ENCODE measurements around the gene TCF7L1. TPM values are rescaled to one million over a fixed set of nuclear protein-coding genes. Genes with fewer than 3 reads are reported as not detected.

The TCF7L1 gene
- total and polyA plus RNA-seq, 2 of the 13 experiments (the other 11 are each of a cell fraction or from before 2014, with no cell fraction given): 0.04 to 0.15 TPM

- peak; percentile 91; the same call in 1 of the 2 replicates for TF ChIP-seq ZFP41 (CRISPR knock-in tag; IDR thresholded peaks at IDR 0.05; ENCODE audit: borderline replicate concordance)
- peak; percentile 36; the same call in 1 of the 2 replicates for TF ChIP-seq MIXL1 (CRISPR knock-in tag; IDR thresholded peaks at IDR 0.05)
- peak; percentile 76 for TF ChIP-seq ZSCAN31 (CRISPR knock-in tag; IDR thresholded peaks at IDR 0.05; ENCODE audit: low read depth)
- peak; percentile 96 for TF ChIP-seq ZNF335 (CRISPR knock-in tag; IDR thresholded peaks at IDR 0.05)
- TF ChIP-seq ZNF3 (CRISPR knock-in tag; IDR thresholded peaks at IDR 0.05): 0 out of 2 replicates have a peak, but pooled peaks have one; percentile 52
- TF ChIP-seq MEF2D (CRISPR knock-in tag; IDR thresholded peaks at IDR 0.05): peak; percentile 85
- TF ChIP-seq, protein P1, sequence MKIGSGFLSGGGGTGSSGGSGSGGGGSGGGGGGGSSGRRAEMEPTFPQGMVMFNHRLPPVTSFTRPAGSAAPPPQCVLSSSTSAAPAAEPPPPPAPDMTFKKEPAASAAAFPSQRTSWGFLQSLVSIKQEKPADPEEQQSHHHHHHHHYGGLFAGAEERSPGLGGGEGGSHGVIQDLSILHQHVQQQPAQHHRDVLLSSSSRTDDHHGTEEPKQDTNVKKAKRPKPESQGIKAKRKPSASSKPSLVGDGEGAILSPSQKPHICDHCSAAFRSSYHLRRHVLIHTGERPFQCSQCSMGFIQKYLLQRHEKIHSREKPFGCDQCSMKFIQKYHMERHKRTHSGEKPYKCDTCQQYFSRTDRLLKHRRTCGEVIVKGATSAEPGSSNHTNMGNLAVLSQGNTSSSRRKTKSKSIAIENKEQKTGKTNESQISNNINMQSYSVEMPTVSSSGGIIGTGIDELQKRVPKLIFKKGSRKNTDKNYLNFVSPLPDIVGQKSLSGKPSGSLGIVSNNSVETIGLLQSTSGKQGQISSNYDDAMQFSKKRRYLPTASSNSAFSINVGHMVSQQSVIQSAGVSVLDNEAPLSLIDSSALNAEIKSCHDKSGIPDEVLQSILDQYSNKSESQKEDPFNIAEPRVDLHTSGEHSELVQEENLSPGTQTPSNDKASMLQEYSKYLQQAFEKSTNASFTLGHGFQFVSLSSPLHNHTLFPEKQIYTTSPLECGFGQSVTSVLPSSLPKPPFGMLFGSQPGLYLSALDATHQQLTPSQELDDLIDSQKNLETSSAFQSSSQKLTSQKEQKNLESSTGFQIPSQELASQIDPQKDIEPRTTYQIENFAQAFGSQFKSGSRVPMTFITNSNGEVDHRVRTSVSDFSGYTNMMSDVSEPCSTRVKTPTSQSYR (CRISPR knock-in tag; IDR thresholded peaks at IDR 0.05; ENCODE audit: borderline replicate concordance): 0 out of 2 replicates have a peak, but pooled peaks have one; percentile 37
- peak; percentile 21; the same call in 1 of the 2 replicates for TF ChIP-seq RNF219 (CRISPR knock-in tag; IDR thresholded peaks at IDR 0.05)
- peak; percentile 19; the same call in 1 of the 2 replicates for TF ChIP-seq HOXA9 (CRISPR knock-in tag; IDR thresholded peaks at IDR 0.05; ENCODE audit: borderline replicate concordance)
- TF ChIP-seq, protein P2, sequence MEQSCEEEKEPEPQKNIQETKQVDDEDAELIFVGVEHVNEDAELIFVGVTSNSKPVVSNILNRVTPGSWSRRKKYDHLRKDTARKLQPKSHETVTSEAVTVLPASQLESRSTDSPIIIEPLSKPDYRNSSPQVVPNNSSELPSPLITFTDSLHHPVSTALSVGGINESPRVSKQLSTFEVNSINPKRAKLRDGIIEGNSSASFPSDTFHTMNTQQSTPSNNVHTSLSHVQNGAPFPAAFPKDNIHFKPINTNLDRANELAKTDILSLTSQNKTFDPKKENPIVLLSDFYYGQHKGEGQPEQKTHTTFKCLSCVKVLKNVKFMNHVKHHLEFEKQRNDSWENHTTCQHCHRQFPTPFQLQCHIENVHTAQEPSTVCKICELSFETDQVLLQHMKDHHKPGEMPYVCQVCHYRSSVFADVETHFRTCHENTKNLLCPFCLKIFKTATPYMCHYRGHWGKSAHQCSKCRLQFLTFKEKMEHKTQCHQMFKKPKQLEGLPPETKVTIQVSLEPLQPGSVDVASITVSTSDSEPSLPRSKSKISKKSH (CRISPR knock-in tag; IDR thresholded peaks at IDR 0.05; ENCODE audit: borderline replicate concordance): peak; percentile 99
- TF ChIP-seq PLRG1 (conservative IDR thresholded peaks at IDR 0.05): no peak
- peak; percentile 94; the same call in 1 of the 2 replicates for TF ChIP-seq ZNF839 (CRISPR knock-in tag; IDR thresholded peaks at IDR 0.05; ENCODE audit: borderline replicate concordance)
- TF ChIP-seq ZNF256 (CRISPR knock-in tag; conservative IDR thresholded peaks at IDR 0.05): peak; percentile 98
- TF ChIP-seq KLF9 (CRISPR knock-in tag; IDR thresholded peaks at IDR 0.05; ENCODE audit: low read depth): 0 out of 2 replicates have a peak, but pooled peaks have one; percentile 54
- TF ChIP-seq RFX1 (IDR thresholded peaks at IDR 0.05): no peak
- peak; percentile 71; the same call in 1 of the 2 replicates for TF ChIP-seq ZNF414 (CRISPR knock-in tag; IDR thresholded peaks at IDR 0.05)
- TF ChIP-seq, protein P3, sequence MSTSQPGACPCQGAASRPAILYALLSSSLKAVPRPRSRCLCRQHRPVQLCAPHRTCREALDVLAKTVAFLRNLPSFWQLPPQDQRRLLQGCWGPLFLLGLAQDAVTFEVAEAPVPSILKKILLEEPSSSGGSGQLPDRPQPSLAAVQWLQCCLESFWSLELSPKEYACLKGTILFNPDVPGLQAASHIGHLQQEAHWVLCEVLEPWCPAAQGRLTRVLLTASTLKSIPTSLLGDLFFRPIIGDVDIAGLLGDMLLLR (CRISPR knock-in tag; IDR thresholded peaks at IDR 0.05): peak; percentile 77
- TF ChIP-seq ZNF350 (CRISPR knock-in tag; IDR thresholded peaks at IDR 0.05; ENCODE audit: borderline replicate concordance, low read depth): peak; percentile 98
- peak; percentile 90 for TF ChIP-seq MXI1 (IDR thresholded peaks at IDR 0.05; ENCODE audit: borderline replicate concordance, low read depth, low read length)
Observed at GRCh38 chr2:85327822-85328617, 194.8 kb downstream of the TCF7L1 start, which contains the start of gene TGOLN2 (continued).

Measured in HepG2 (cell line).